GM23248 (cell line): ENCODE results near the gene FAM186B. TPM values are rescaled to one million over a fixed set of nuclear protein-coding genes. Genes with fewer than 3 reads are reported as not detected.
A peak's percentile ranks its signal among the peaks of the same experiment; 100 is the strongest.

ENCODE experiments used
- DNase-seq: peaks from one replicate; pipeline ENCODE4 v3.0.0-alpha.2; 2015
- H2AFZ ChIP-seq: fragments of 200-600 bp; sonication (generic); 2 replicates; pipeline ENCODE4 v1.6.1; 2016; ENCODE audit warnings: antibody characterized with exemption
- H3F3A ChIP-seq: fragments of 200-600 bp; sonication (generic); 2 replicates; pipeline ENCODE4 v1.6.1; 2016; ENCODE audit warnings: mild to moderate bottlenecking, antibody characterized with exemption, mixed run types; ENCODE audit not compliant: insufficient read depth
- H3K27ac ChIP-seq: fragments of 200-600 bp; sonication (generic); 2 replicates; pipeline ENCODE4 v1.5.1; 2016; ENCODE audit warnings: mild to moderate bottlenecking
- H3K27me3 ChIP-seq: fragments of 200-600 bp; sonication (generic); replicated peaks from 2 replicates; pipeline ENCODE4 v1.6.1; 2016; ENCODE audit warnings: mild to moderate bottlenecking; ENCODE audit not compliant: insufficient read depth
- H3K36me3 ChIP-seq: fragments of 200-600 bp; sonication (generic); 2 replicates; pipeline ENCODE4 v1.6.1; 2016; ENCODE audit warnings: low read depth, mild to moderate bottlenecking
- H3K4me1 ChIP-seq: fragments of 200-600 bp; sonication (generic); 2 replicates; pipeline ENCODE4 v1.6.1; 2016; ENCODE audit warnings: mild to moderate bottlenecking; ENCODE audit not compliant: insufficient read depth
- H3K4me2 ChIP-seq: fragments of 200-600 bp; sonication (generic); one replicate; pipeline ENCODE4 v1.6.1; 2016; ENCODE audit warnings: mild to moderate bottlenecking; ENCODE audit not compliant: unreplicated experiment
- H3K4me3 ChIP-seq: fragments of 200-600 bp; sonication (generic); 2 replicates; pipeline ENCODE4 v1.5.1; 2016; ENCODE audit warnings: mild to moderate bottlenecking
- H3K79me2 ChIP-seq: fragments of 200-600 bp; sonication (generic); 2 replicates; pipeline ENCODE4 v1.6.1; 2016; ENCODE audit warnings: mild to moderate bottlenecking; ENCODE audit not compliant: insufficient read depth
- H3K9ac ChIP-seq: fragments of 200-600 bp; sonication (generic); 2 replicates; pipeline ENCODE4 v1.6.1; 2016; ENCODE audit warnings: mild to moderate bottlenecking
- H3K9me2 ChIP-seq: fragments of 200-600 bp; sonication (generic); 2 replicates; pipeline ENCODE4 v1.6.1; 2016; ENCODE audit warnings: mixed run types, mild to moderate bottlenecking, moderate library complexity; ENCODE audit not compliant: insufficient read depth
- H3K9me3 ChIP-seq: fragments of 200-600 bp; sonication (generic); one replicate; pipeline ENCODE4 v1.6.1; 2017; ENCODE audit warnings: low read depth
- H4K20me1 ChIP-seq: fragments of 200-600 bp; sonication (generic); 2 replicates; pipeline ENCODE4 v1.6.0; 2016; ENCODE audit not compliant: insufficient read depth
- EZH2 ChIP-seq: fragments of 200-600 bp; sonication (generic); IDR thresholded peaks from 2 replicates; pipeline ENCODE4 v1.6.1; 2018; ENCODE audit warnings: antibody characterized with exemption, mild to moderate bottlenecking; ENCODE audit not compliant: insufficient read depth, poor library complexity, severe bottlenecking
- EZH2phosphoT487 ChIP-seq: fragments of 200-600 bp; sonication (generic); IDR thresholded peaks from 2 replicates; pipeline ENCODE4 v1.6.1; 2018; ENCODE audit warnings: antibody characterized with exemption, moderate library complexity, mild to moderate bottlenecking, low read depth; ENCODE audit not compliant: insufficient read depth
- WGBS, 2 experiments: methylation state at CpG; one replicate each; pipeline ENCODE4 v1.1.6; 2015 to 2017; ENCODE audit warnings: low lambda C conversion rate in 2 of 2, low coverage in 1 of 2; ENCODE audit errors: missing lambda C conversion rate in 2 of 2; 5-methylcytosine and 5-hydroxymethylcytosine counted together
- in situ Hi-C: fragments of 300-500 bp; cut with MboI; formaldehyde crosslinking; loops from 2 replicates; pipeline ENCODE4 v1.15.0; 2020
- polyA plus RNA-seq: library from polyadenylated mRNA; unstranded; fragments of >200 nt; fragmentation: Nextera tagmentation; extraction: Ambion mirVana; gene quantifications from 2 replicates; pipeline ENCODE4 v1.2.1, GENCODE V29; 2016
- total RNA-seq: library from RNA; depleted of rRNA; stranded (reverse); fragments of >200 nt; shearing (Covaris generic); gene quantifications from 2 replicates; pipeline ENCODE4 v1.2.3, GENCODE V29; 2014

Gene FAM186B
- total and polyA plus RNA-seq, 2 experiments from 2014 or later = 0.22 to 0.38 TPM

DNA sequence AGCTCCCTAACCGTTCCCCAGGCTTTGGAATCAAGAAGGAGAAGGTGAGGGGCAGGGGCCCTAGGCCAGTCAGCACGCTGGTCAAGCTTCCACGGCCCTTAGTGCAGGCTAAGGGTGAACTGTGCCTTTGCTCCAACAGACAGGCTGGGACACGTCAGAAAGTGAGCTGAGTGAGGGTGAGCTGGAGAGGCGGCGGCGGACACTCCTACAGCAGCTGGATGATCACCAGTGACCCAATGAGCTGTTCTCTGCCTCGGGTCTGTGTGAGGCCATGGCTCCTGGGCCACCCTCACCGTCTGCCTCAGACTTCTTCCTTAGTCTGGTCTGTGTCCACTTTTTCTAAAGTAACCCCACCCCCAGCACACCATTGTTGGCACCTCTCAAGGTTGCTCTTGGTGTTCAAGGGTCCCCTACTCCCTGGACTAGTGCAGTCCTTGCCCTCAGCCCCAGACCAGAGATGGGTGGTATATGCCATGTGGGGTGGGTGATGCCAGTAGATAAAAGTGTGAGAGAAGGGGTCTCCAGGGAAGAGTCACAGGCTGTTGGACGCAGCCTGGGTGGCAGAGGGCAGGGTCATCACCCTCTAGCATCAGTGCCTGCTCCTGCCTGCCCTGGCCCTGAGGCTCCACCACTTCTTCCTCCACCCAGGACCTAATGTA, 38.7 kb upstream of the FAM186B start:
- Histone ChIP-seq H3K27me3 (no peaks in the 10 kb centered on the region), H3K79me2 (no peaks in the 10 kb centered on the region), H3K9me2 (no peaks in the 10 kb centered on the region), H3K9me3 (no peaks in the 10 kb centered on the region), H3F3A (0 out of 2 replicates have a peak, but pooled peaks cover 4% of the 10 kb centered on the region), H3K4me2 (no peak overlapping the region), H3K4me3 (no peak overlapping the region), H4K20me1 (no peaks in the 10 kb centered on the region), H3K9ac (peak overlapping the region; percentile 43; the same call in 1 of the 2 replicates), H2AFZ (no peak overlapping the region), H3K4me1 (no peaks in the 10 kb centered on the region), H3K36me3 (no peaks in the 10 kb centered on the region), H3K27ac (no peak overlapping the region)
- in situ Hi-C loops = loop anchor here (5.0 kb wide), 1 partner anchor 68 kb away; no protein-coding TSS in a partner anchor
- WGBS, 2 experiments = 70% methylated on average over 10 of the region's 10 CpGs
- no peak for TF ChIP-seq EZH2phosphoT487
- no peak for TF ChIP-seq EZH2
- DNase-seq = no peak

DNA sequence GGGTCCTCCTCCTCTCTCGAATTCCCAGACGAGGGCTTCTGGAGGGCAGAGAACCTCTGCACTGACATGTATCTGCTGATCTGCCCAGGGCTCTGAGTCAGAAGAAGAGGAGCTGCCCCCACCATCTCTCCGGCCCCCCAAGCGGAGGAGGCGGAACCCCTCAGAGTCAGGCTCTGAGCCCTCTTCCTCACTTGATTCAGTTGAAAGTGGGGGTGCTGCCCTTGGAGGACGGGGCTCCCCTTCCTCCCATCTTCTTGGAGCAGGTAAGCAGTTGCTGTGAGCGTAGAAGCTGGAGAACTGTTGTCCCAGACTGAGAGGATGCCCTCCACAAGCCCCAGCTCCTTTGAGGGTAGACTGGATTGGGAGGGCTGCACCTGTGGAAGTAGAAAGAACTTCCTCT, 37.7 kb upstream of the FAM186B start:
- Histone ChIP-seq H3K9me2 (no peaks in the 10 kb centered on the region), H2AFZ (no peak overlapping the region), H3K4me1 (no peaks in the 10 kb centered on the region), H3K79me2 (no peaks in the 10 kb centered on the region), H3K4me3 (no peak overlapping the region), H3K27me3 (no peaks in the 10 kb centered on the region), H3F3A (0 out of 2 replicates have a peak, but pooled peaks cover 4% of the 10 kb centered on the region), H3K4me2 (no peak overlapping the region), H4K20me1 (no peaks in the 10 kb centered on the region), H3K27ac (no peak overlapping the region), H3K9ac (no peak overlapping the region), H3K9me3 (no peaks in the 10 kb centered on the region), H3K36me3 (no peaks in the 10 kb centered on the region; the same call in 1 of the 2 replicates)
- in situ Hi-C loops = loop anchor here (5.0 kb wide), 1 partner anchor 69 kb away; no protein-coding TSS in a partner anchor
- no peak for DNase-seq
- WGBS, 2 experiments = 88% methylated on average over 7 of the region's 7 CpGs
- TF ChIP-seq EZH2phosphoT487 (no peak), EZH2 (no peak)

DNA sequence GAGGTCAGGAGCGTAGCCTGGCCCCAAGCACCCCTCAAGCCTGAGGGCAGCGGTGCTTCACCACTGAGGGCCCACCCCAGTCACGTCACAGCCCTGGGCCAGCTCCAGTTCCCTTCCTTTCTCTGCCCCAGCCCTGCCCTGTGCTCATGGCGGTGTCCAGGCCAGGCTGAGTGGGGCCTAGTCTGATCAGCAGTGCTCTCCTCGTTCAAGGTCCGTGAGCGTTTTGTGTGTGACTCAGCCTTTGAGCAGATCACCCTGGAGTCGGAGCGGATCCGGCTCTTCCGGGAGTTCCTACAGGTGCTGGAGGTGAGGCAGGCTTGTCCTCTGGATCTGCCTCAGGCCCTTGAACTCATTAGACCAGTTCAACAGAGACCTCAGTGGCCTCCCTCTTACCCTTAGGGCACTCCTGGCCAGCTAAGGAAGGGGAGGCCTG, 36.9 kb upstream of the FAM186B start:
- Histone ChIP-seq H3K4me3 (no peak overlapping the region), H3K79me2 (no peaks in the 10 kb centered on the region), H3F3A (0 out of 2 replicates have a peak, but pooled peaks cover 4% of the 10 kb centered on the region), H3K9ac (no peak overlapping the region), H2AFZ (no peak overlapping the region), H3K36me3 (no peaks in the 10 kb centered on the region; the same call in 1 of the 2 replicates), H4K20me1 (no peaks in the 10 kb centered on the region), H3K4me1 (no peaks in the 10 kb centered on the region), H3K4me2 (no peak overlapping the region), H3K27me3 (no peaks in the 10 kb centered on the region), H3K27ac (no peak overlapping the region), H3K9me2 (no peaks in the 10 kb centered on the region), H3K9me3 (no peaks in the 10 kb centered on the region)
- in situ Hi-C loops = loop anchor here (5.0 kb wide), 1 partner anchor 70 kb away; no protein-coding TSS in a partner anchor
- TF ChIP-seq EZH2 = no peak
- TF ChIP-seq EZH2phosphoT487 = no peak
- WGBS, 2 experiments = 89 to 92% methylated on average over 11 of the region's 11 CpGs
- DNase-seq = no peak

DNA sequence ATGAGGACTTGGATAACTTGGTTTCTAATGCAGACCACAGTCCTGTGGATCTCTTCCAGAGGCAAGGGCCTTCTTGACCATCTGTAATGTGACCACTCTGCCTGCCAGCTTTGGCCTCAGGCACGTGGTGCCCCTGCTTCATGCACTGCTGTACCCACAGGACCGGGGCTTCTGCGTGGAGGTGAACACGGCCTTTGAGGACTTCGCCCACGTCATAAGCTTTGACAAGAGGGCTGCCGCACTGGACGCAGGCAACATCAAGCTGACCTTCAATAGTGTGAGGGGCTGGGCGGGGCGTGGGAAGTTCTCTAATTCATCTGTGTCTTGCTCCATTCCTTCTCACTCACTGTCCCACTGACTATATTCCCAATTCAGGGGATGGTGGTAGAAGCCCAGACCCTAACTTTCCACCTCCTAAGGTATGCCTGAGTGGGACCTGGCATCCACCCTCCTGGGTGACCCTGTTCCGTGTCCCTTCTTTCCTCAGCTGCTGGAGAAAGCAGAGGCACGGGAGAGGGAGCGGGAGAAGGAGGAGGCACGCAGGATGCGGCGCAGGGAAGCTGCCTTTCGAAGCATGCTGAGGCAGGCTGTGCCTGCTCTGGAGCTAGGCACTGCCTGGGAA, 36.4 kb upstream of the FAM186B start:
- Histone ChIP-seq H3K27ac (no peak overlapping the region), H3K9me3 (no peaks in the 10 kb centered on the region), H3F3A (peaks cover 7% of the 10 kb centered on the region; the same call in 1 of the 2 replicates), H3K27me3 (no peaks in the 10 kb centered on the region), H3K9ac (no peak overlapping the region), H3K4me2 (no peak overlapping the region), H3K4me3 (no peak overlapping the region), H3K4me1 (no peaks in the 10 kb centered on the region), H3K36me3 (no peaks in the 10 kb centered on the region; the same call in 1 of the 2 replicates), H3K79me2 (no peaks in the 10 kb centered on the region), H2AFZ (no peak overlapping the region), H3K9me2 (no peaks in the 10 kb centered on the region), H4K20me1 (no peaks in the 10 kb centered on the region)
- in situ Hi-C loops = loop anchor here (5.0 kb wide), 1 partner anchor 70 kb away; no protein-coding TSS in a partner anchor
- no peak for DNase-seq
- TF ChIP-seq EZH2phosphoT487 (no peak), EZH2 (no peak)
- WGBS, 2 experiments = 95 to 96% methylated on average over 17 of the region's 17 CpGs
